Measurements from ENCODE around the gene UNC45B.
"Not testable (repeated sequence)": the region's sequence is repeated elsewhere in the genome, so short reads cannot be mapped to it uniquely, and the experiment has no call there.

UNC45B gene

GRCh38 chr17:35191001-35191695 lies 43.5 kb downstream of the UNC45B start:
- Mint-ChIP-seq H3K4me1 (peaks cover 47% of the 10 kb centered on the region), H3K27ac (no peak overlapping the region), H3K4me3 (no peak overlapping the region), H3K9me3 (peaks cover 4% of the 10 kb centered on the region), H3K36me3 (peaks cover 20% of the 10 kb centered on the region), H3K27me3 (no peaks in the 10 kb centered on the region)
- no peak for DNase-seq
- CTCF ChIA-PET, result no interaction called here

GRCh38 chr17:35192708-35193107 lies 45.1 kb downstream of the UNC45B start:
- H3K9me3 Mint-ChIP-seq, result peaks cover 7% of the 10 kb centered on the region
- DNase-seq, result no peak
- peaks cover 25% of the 10 kb centered on the region for H3K36me3 Mint-ChIP-seq
- peaks cover 35% of the 10 kb centered on the region for H3K4me1 Mint-ChIP-seq
- H3K4me3 Mint-ChIP-seq, result no peak overlapping the region
- H3K27ac Mint-ChIP-seq, result no peak overlapping the region
- CTCF ChIA-PET, result no interaction called here
- H3K27me3 Mint-ChIP-seq, result peaks cover 4% of the 10 kb centered on the region

- H3K27me3 Mint-ChIP-seq, CTCF ChIA-PET, DNase-seq, H3K9me3 Mint-ChIP-seq, H3K4me3 Mint-ChIP-seq: not testable (repeated sequence)
- H3K36me3 Mint-ChIP-seq, result peaks cover 23% of the 10 kb centered on the region
- peaks cover 23% of the 10 kb centered on the region for H3K4me1 Mint-ChIP-seq
- H3K27ac Mint-ChIP-seq, result peak within 1 kb of the TSS; percentile 22
These were observed 46.4 kb downstream of the UNC45B start, which contains the start of gene SLC35G3 for GRCh38 chr17:35194001-35194400. TSS of gene SLC35G3 (minus strand) at chr17:35194393. CDS start at chr17:35194307, 86 bp downstream.

GRCh38 chr17:35195062-35195461 lies 47.4 kb downstream of the UNC45B start:
- H3K27me3 Mint-ChIP-seq, CTCF ChIA-PET, H3K4me3 Mint-ChIP-seq, DNase-seq, H3K27ac Mint-ChIP-seq: not testable (repeated sequence)
- peaks cover 29% of the 10 kb centered on the region for H3K36me3 Mint-ChIP-seq
- peaks cover 15% of the 10 kb centered on the region for H3K4me1 Mint-ChIP-seq
- H3K9me3 Mint-ChIP-seq, result peaks cover 18% of the 10 kb centered on the region

- not testable (repeated sequence) for H3K27me3 Mint-ChIP-seq
These were observed 55.0 kb downstream of the UNC45B start for GRCh38 chr17:35202582-35202981.

GRCh38 chr17:35210741-35211140 lies 63.1 kb downstream of the UNC45B start:
- Mint-ChIP-seq H3K4me1 (peaks cover 78% of the 10 kb centered on the region), H3K27ac (peak overlapping the region; percentile 77), H3K27me3 (no peaks in the 10 kb centered on the region), H3K36me3 (peaks cover 32% of the 10 kb centered on the region), H3K9me3 (peaks cover 15% of the 10 kb centered on the region), H3K4me3 (no peak overlapping the region)
- DNase-seq, result peak; percentile 82
- CTCF ChIA-PET, result interaction anchor here (1.7 kb wide), 1 partner anchor 30 kb away, joined by 5 read pairs; no protein-coding TSS in a partner anchor

More at GRCh38 chr17:35202582-35202981, 55.0 kb downstream of the UNC45B start:
- H3K4me1 Mint-ChIP-seq, CTCF ChIA-PET, DNase-seq, H3K4me3 Mint-ChIP-seq, H3K27ac Mint-ChIP-seq: not testable (repeated sequence)
- Mint-ChIP-seq H3K36me3 (peaks cover 47% of the 10 kb centered on the region), H3K9me3 (peaks cover 52% of the 10 kb centered on the region)

GRCh38 chr17:35212668-35213067 lies 65.1 kb downstream of the UNC45B start:
- Mint-ChIP-seq H3K4me1 (peaks cover 88% of the 10 kb centered on the region), H3K4me3 (peak overlapping the region; percentile 70), H3K36me3 (peaks cover 24% of the 10 kb centered on the region), H3K9me3 (peaks cover 8% of the 10 kb centered on the region), H3K27ac (peak overlapping the region; percentile 99), H3K27me3 (no peaks in the 10 kb centered on the region)
- peak; percentile 25 for DNase-seq
- CTCF ChIA-PET, result interaction anchor here (1.0 to 4.4 kb wide), 4 partner anchors 28 to 100 kb away, joined by 3 to 49 read pairs (median 4); partner anchors contain the start of gene SLFN5

- Mint-ChIP-seq H3K4me1 (peaks cover 94% of the 10 kb centered on the region), H3K4me3 (peak overlapping the region; percentile 70)
- CTCF ChIA-PET, result interaction anchor here (1.0 to 4.4 kb wide), 6 partner anchors 27 to 325 kb away, joined by 3 to 49 read pairs (median 4); partner anchors contain the start of gene SLFN5
These were observed 65.9 kb downstream of the UNC45B start for GRCh38 chr17:35213412-35213940.

GRCh38 chr17:35214192-35214591 lies 66.6 kb downstream of the UNC45B start:
- Mint-ChIP-seq H3K27ac (peak overlapping the region; percentile 99), H3K4me1 (peaks cover 94% of the 10 kb centered on the region)

More at GRCh38 chr17:35213412-35213940, 65.9 kb downstream of the UNC45B start:
- H3K27ac Mint-ChIP-seq, result peak overlapping the region; percentile 99
- no peak for DNase-seq
- H3K36me3 Mint-ChIP-seq, result peaks cover 24% of the 10 kb centered on the region
- no peaks in the 10 kb centered on the region for H3K27me3 Mint-ChIP-seq
- H3K9me3 Mint-ChIP-seq, result peaks cover 8% of the 10 kb centered on the region

GRCh38 chr17:35214631-35215273 lies 67.1 kb downstream of the UNC45B start:
- peak; percentile 52 for DNase-seq
- H3K4me1 Mint-ChIP-seq, result peaks cover 94% of the 10 kb centered on the region
- CTCF ChIA-PET, result interaction anchor here (1.7 to 4.4 kb wide), 3 partner anchors 26 to 324 kb away, joined by 4 to 49 read pairs (median 8); partner anchors contain the start of gene SLFN5
- peaks cover 21% of the 10 kb centered on the region for H3K36me3 Mint-ChIP-seq
- peak overlapping the region; percentile 70 for H3K4me3 Mint-ChIP-seq
- peaks cover 4% of the 10 kb centered on the region for H3K9me3 Mint-ChIP-seq
- H3K27me3 Mint-ChIP-seq, result no peaks in the 10 kb centered on the region
- peak overlapping the region; percentile 99 for H3K27ac Mint-ChIP-seq

More at GRCh38 chr17:35214192-35214591, 66.6 kb downstream of the UNC45B start:
- Mint-ChIP-seq H3K9me3 (peaks cover 8% of the 10 kb centered on the region), H3K4me3 (peak overlapping the region; percentile 70), H3K36me3 (peaks cover 25% of the 10 kb centered on the region), H3K27me3 (no peaks in the 10 kb centered on the region)
- DNase-seq, result peak; percentile 63
- CTCF ChIA-PET, result interaction anchor here (1.5 to 4.4 kb wide), 4 partner anchors 26 to 324 kb away, joined by 4 to 49 read pairs (median 6); partner anchors contain the start of gene SLFN5

GRCh38 chr17:35217107-35217506 lies 69.5 kb downstream of the UNC45B start:
- peaks cover 88% of the 10 kb centered on the region for H3K4me1 Mint-ChIP-seq
- CTCF ChIA-PET, result no interaction called here
- H3K9me3 Mint-ChIP-seq, result peaks cover 7% of the 10 kb centered on the region
- H3K36me3 Mint-ChIP-seq, result peaks cover 30% of the 10 kb centered on the region
- peak overlapping the region; percentile 9 for H3K4me3 Mint-ChIP-seq
- no peak for DNase-seq
- peak overlapping the region; percentile 74 for H3K27ac Mint-ChIP-seq
- H3K27me3 Mint-ChIP-seq, result no peaks in the 10 kb centered on the region

GRCh38 chr17:35218915-35219314 lies 71.3 kb downstream of the UNC45B start:
- Mint-ChIP-seq H3K9me3 (peaks cover 13% of the 10 kb centered on the region), H3K36me3 (peaks cover 34% of the 10 kb centered on the region), H3K27ac (peak overlapping the region; percentile 96), H3K27me3 (no peaks in the 10 kb centered on the region), H3K4me1 (peaks cover 70% of the 10 kb centered on the region), H3K4me3 (peak overlapping the region; percentile 63)
- CTCF ChIA-PET, result interaction anchor here (0.6 to 1.0 kb wide), 3 partner anchors 10 to 22 kb away, joined by 3 to 5 read pairs (median 3); no protein-coding TSS in a partner anchor
- DNase-seq, result no peak

- H3K4me1 Mint-ChIP-seq, result peaks cover 35% of the 10 kb centered on the region
- peaks cover 51% of the 10 kb centered on the region for H3K36me3 Mint-ChIP-seq
- no peak overlapping the region for H3K27ac Mint-ChIP-seq
- H3K4me3 Mint-ChIP-seq, result no peak overlapping the region
- CTCF ChIA-PET, result interaction anchor here (2.0 kb wide), 1 partner anchor 19 kb away, joined by 7 read pairs; no protein-coding TSS in a partner anchor
- no peaks in the 10 kb centered on the region for H3K27me3 Mint-ChIP-seq
- DNase-seq, result no peak
- peaks cover 13% of the 10 kb centered on the region for H3K9me3 Mint-ChIP-seq
These were observed 74.8 kb downstream of the UNC45B start for GRCh38 chr17:35222452-35222851.

GRCh38 chr17:35224436-35224835 lies 76.8 kb downstream of the UNC45B start:
- Mint-ChIP-seq H3K27me3 (no peaks in the 10 kb centered on the region), H3K27ac (no peak overlapping the region), H3K4me3 (no peak overlapping the region), H3K4me1 (peaks cover 21% of the 10 kb centered on the region), H3K9me3 (peaks cover 14% of the 10 kb centered on the region), H3K36me3 (peaks cover 51% of the 10 kb centered on the region)
- CTCF ChIA-PET, result no interaction called here
- DNase-seq, result no peak
